Astrocyte (in vitro differentiated cells and primary cell): ENCODE data around the gene RHBDL1. TPM values are rescaled to one million over a fixed set of nuclear protein-coding genes. Genes with fewer than 3 reads are reported as not detected.

Experiments used
- DNase-seq: peaks from one replicate; pipeline ENCODE4 v3.0.0-alpha.2; 2010; ENCODE audit warnings: low read depth
- FAIRE-seq: peaks from 2 replicates; lab custom pipeline; 2011; peaks lifted over from hg19 to GRCh38; lab: Jason Lieb, UNC
- H2AFZ ChIP-seq: 2 replicates; pipeline ENCODE4 v1.6.0; 2012; ENCODE audit warnings: low read depth, low read length, inconsistent platforms
- H3K27ac ChIP-seq: 2 replicates; pipeline ENCODE4 v1.5.1; 2011; ENCODE audit warnings: low read depth, low read length, inconsistent platforms
- H3K27me3 ChIP-seq: 2 replicates; pipeline ENCODE4 v1.6.0; 2011; ENCODE audit warnings: low read length, inconsistent platforms; ENCODE audit not compliant: insufficient read depth
- H3K36me3 ChIP-seq: 2 replicates; pipeline ENCODE4 v1.5.1; 2011; ENCODE audit warnings: low read length, inconsistent platforms; ENCODE audit not compliant: insufficient read depth
- H3K4me1 ChIP-seq: 2 replicates; pipeline ENCODE4 v1.5.1; 2011; ENCODE audit warnings: low read length, inconsistent platforms; ENCODE audit not compliant: insufficient read depth
- H3K4me2 ChIP-seq: 2 replicates; pipeline ENCODE4 v1.6.0; 2012; ENCODE audit warnings: low read length, inconsistent platforms
- H3K4me3 ChIP-seq: 2 replicates; pipeline ENCODE4 v1.5.1; 2011; ENCODE audit warnings: low read depth, mild to moderate bottlenecking, low read length, inconsistent platforms; ENCODE audit not compliant: insufficient read depth
- H3K79me2 ChIP-seq: 2 replicates; pipeline ENCODE4 v1.6.0; 2012; ENCODE audit warnings: mild to moderate bottlenecking, low read length, inconsistent platforms; ENCODE audit not compliant: insufficient read depth
- H3K9ac ChIP-seq: 2 replicates; pipeline ENCODE4 v1.6.0; 2012; ENCODE audit warnings: mild to moderate bottlenecking, low read length, inconsistent platforms
- H3K9me3 ChIP-seq: 2 replicates; pipeline ENCODE4 v1.5.1; 2012; ENCODE audit warnings: low read depth, mild to moderate bottlenecking, low read length, inconsistent platforms; ENCODE audit not compliant: insufficient read depth
- H4K20me1 ChIP-seq: 2 replicates; pipeline ENCODE4 v1.6.0; 2012; ENCODE audit warnings: low read length, inconsistent platforms; ENCODE audit not compliant: insufficient read depth
- H3K27ac Mint-ChIP-seq: one replicate; pipeline ENCODE4 v1.8.0; 2021; ENCODE audit warnings: mild to moderate bottlenecking, mixed read lengths; ENCODE audit not compliant: unreplicated experiment
- H3K27me3 Mint-ChIP-seq: one replicate; pipeline ENCODE4 v1.8.0; 2021; ENCODE audit warnings: low read depth, mixed read lengths; ENCODE audit not compliant: unreplicated experiment
- H3K36me3 Mint-ChIP-seq: one replicate; pipeline ENCODE4 v1.8.0; 2021; ENCODE audit warnings: low read depth, mixed read lengths; ENCODE audit not compliant: unreplicated experiment
- H3K4me1 Mint-ChIP-seq: one replicate; pipeline ENCODE4 v1.8.0; 2021; ENCODE audit warnings: low read depth, mixed read lengths; ENCODE audit not compliant: unreplicated experiment
- H3K4me3 Mint-ChIP-seq: one replicate; pipeline ENCODE4 v1.8.0; 2021; ENCODE audit warnings: mild to moderate bottlenecking, moderate library complexity, mixed read lengths; ENCODE audit not compliant: unreplicated experiment
- H3K9me3 Mint-ChIP-seq: one replicate; pipeline ENCODE4 v1.8.0; 2021; ENCODE audit warnings: mild to moderate bottlenecking, mixed read lengths; ENCODE audit not compliant: unreplicated experiment
- EZH2 ChIP-seq: IDR thresholded peaks from 2 replicates; pipeline ENCODE4 v1.6.1; 2012; ENCODE audit warnings: mild to moderate bottlenecking, low read length, inconsistent platforms; ENCODE audit not compliant: insufficient read depth
- total RNA-seq: library from RNA; stranded (reverse); gene quantifications from 2 replicates; pipeline ENCODE4 v1.2.1, GENCODE V29; 2021
- TF ChIP-seq, protein P1 (sequence below): IDR thresholded peaks from 2 replicates; pipeline ENCODE4 v1.5.1; 2011; ENCODE audit warnings: low read depth, mild to moderate bottlenecking, inconsistent platforms, low read length, moderate library complexity; ENCODE audit not compliant: insufficient read depth

Gene RHBDL1
- total RNA-seq, 1 donor from 2014 or later: 4.9 TPM

DNA sequence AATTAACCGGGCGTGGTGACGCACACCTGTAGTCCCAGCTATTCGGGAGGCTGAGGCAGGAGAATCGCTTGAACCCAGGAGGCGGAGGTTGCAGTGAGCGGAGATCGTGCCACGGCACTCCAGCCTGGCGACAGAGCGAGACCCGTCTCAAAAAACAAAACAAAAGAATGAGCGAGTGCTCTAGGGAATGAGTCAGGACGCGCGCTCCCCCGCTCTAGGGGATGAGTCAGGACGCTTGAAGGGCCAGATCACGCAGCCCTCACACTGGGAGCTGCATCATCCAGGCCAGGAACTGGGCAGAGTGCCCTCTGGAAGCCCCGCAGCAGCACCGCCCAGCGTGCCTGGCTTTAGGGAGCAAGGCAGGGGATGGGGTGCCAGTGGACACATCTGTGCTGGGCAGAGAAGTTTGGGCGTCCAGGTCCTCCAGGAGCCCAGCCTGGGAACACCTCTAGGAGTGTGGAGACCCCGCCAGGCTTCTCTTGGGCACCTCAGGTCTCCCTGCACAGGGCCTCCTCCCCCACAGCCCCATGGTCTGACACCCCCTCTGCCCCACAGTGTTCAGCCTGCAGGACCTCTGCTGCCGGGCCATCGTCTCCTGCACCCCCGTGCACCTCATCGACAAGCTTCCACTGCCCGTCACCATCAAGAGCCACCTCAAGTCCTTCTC is 48.6 kb upstream of the RHBDL1 start:
- no peak for TF ChIP-seq EZH2
- TF ChIP-seq, protein P1, sequence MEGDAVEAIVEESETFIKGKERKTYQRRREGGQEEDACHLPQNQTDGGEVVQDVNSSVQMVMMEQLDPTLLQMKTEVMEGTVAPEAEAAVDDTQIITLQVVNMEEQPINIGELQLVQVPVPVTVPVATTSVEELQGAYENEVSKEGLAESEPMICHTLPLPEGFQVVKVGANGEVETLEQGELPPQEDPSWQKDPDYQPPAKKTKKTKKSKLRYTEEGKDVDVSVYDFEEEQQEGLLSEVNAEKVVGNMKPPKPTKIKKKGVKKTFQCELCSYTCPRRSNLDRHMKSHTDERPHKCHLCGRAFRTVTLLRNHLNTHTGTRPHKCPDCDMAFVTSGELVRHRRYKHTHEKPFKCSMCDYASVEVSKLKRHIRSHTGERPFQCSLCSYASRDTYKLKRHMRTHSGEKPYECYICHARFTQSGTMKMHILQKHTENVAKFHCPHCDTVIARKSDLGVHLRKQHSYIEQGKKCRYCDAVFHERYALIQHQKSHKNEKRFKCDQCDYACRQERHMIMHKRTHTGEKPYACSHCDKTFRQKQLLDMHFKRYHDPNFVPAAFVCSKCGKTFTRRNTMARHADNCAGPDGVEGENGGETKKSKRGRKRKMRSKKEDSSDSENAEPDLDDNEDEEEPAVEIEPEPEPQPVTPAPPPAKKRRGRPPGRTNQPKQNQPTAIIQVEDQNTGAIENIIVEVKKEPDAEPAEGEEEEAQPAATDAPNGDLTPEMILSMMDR: no peak
- Mint-ChIP-seq H3K27me3 (no peaks in the 10 kb centered on the region), H3K27ac (peak overlapping the region; percentile 18), H3K36me3 (peaks cover 7% of the 10 kb centered on the region), H3K4me3 (peak overlapping the region; percentile 50), H3K9me3 (no peaks in the 10 kb centered on the region), H3K4me1 (peaks cover 4% of the 10 kb centered on the region)
- no peaks in the 10 kb centered on the region for H3K9me3 ChIP-seq
- no peak overlapping the region for H2AFZ ChIP-seq
- FAIRE-seq (peak; percentile 81), DNase-seq (peak; percentile 94)
- no peaks in the 10 kb centered on the region for H3K36me3 ChIP-seq
- peaks cover 28% of the 10 kb centered on the region for H3K4me1 ChIP-seq
- peak overlapping the region; percentile 55 for H3K9ac ChIP-seq
- H3K27ac ChIP-seq: peak overlapping the region; percentile 73
- no peak overlapping the region for H3K4me3 ChIP-seq
- H3K4me2 ChIP-seq: peak overlapping the region; percentile 52
- peaks cover 2% of the 10 kb centered on the region for H3K79me2 ChIP-seq
- peaks cover 10% of the 10 kb centered on the region for H4K20me1 ChIP-seq
- no peaks in the 10 kb centered on the region for H3K27me3 ChIP-seq

DNA sequence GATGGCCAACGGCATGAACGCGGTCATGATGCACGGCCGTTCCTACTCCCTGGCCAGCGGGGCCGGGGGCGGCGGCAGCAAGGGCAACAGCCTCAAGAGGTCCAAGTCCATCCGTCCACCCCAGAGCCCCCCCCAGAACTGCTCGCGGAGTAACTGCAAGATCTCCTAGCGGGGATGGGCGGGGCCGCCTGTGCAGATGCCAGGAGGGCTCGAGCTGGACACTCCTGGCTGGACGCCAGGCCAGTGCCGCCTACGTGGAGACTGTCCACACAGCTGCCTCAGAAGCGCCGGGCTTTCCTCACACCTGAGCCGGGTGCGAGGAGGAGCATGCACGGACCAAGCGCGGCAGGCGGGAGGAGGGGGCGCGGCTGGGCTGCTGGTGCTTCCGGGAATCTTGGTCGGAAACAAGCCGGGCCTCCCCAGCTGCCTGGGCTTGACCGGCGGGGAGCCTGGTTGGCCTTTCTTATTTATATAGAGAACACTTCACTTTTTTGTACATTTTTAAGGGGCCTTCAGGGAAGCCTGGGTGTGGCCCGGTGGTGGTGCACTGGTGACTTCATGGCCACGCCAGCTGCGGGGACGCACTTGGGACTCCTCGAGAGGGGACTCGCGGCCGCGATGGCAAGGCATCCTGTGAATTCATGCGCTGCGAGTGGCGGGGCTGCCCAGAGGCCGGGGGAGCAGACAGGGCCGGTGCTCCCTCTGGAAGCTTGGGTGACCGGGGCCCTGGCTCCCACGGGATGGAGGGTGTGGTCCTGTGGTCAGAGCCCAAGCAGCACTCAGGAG is 47.8 kb upstream of the RHBDL1 start:
- H3K4me1 Mint-ChIP-seq: peaks cover 4% of the 10 kb centered on the region
- H3K79me2 ChIP-seq: peaks cover 2% of the 10 kb centered on the region
- H3K27ac Mint-ChIP-seq: no peak overlapping the region
- peaks cover 7% of the 10 kb centered on the region for H3K36me3 Mint-ChIP-seq
- H3K27me3 ChIP-seq: no peaks in the 10 kb centered on the region
- peaks cover 22% of the 10 kb centered on the region for H3K4me1 ChIP-seq
- TF ChIP-seq, protein P1: no peak
- no peak for TF ChIP-seq EZH2
- no peaks in the 10 kb centered on the region for H3K9me3 ChIP-seq
- H3K4me3 Mint-ChIP-seq: peak overlapping the region; percentile 50
- peaks cover 8% of the 10 kb centered on the region for H4K20me1 ChIP-seq
- H3K4me3 ChIP-seq: no peak overlapping the region
- peak overlapping the region; percentile 52 for H3K4me2 ChIP-seq
- no peak overlapping the region for H3K27ac ChIP-seq
- no peak for DNase-seq
- FAIRE-seq: no peak
- H3K9ac ChIP-seq: no peak overlapping the region
- H2AFZ ChIP-seq: no peak overlapping the region
- H3K27me3 Mint-ChIP-seq: no peaks in the 10 kb centered on the region
- H3K36me3 ChIP-seq: no peaks in the 10 kb centered on the region
- no peaks in the 10 kb centered on the region for H3K9me3 Mint-ChIP-seq
